KOPT-K1 (cell line): ENCODE measurements around the gene PODNL1.
"Not testable (repeated sequence)": the region's sequence is repeated elsewhere in the genome, so short reads cannot be mapped to it uniquely, and the experiment has no call there.

Experiments
- H3K27ac ChIP-seq: fragments of 200-600 bp; sonication (generic); 2 replicates; pipeline ENCODE4 v1.5.1; 2016; ENCODE audit warnings: antibody characterized with exemption, mild to moderate bottlenecking, low read depth, low read length; ENCODE audit not compliant: poor library complexity, severe bottlenecking
- H3K36me3 ChIP-seq: fragments of 200-600 bp; sonication (generic); 2 replicates; pipeline ENCODE4 v1.5.1; 2017; ENCODE audit warnings: antibody characterized with exemption, mild to moderate bottlenecking, low read length, moderate library complexity; ENCODE audit not compliant: insufficient read depth
- H3K9me3 ChIP-seq: fragments of 200-600 bp; sonication (generic); 2 replicates; pipeline ENCODE4 v1.5.1; 2017; ENCODE audit warnings: antibody characterized with exemption, low read length, mild to moderate bottlenecking; ENCODE audit not compliant: insufficient read depth, poor library complexity, severe bottlenecking

Gene PODNL1

DNA sequence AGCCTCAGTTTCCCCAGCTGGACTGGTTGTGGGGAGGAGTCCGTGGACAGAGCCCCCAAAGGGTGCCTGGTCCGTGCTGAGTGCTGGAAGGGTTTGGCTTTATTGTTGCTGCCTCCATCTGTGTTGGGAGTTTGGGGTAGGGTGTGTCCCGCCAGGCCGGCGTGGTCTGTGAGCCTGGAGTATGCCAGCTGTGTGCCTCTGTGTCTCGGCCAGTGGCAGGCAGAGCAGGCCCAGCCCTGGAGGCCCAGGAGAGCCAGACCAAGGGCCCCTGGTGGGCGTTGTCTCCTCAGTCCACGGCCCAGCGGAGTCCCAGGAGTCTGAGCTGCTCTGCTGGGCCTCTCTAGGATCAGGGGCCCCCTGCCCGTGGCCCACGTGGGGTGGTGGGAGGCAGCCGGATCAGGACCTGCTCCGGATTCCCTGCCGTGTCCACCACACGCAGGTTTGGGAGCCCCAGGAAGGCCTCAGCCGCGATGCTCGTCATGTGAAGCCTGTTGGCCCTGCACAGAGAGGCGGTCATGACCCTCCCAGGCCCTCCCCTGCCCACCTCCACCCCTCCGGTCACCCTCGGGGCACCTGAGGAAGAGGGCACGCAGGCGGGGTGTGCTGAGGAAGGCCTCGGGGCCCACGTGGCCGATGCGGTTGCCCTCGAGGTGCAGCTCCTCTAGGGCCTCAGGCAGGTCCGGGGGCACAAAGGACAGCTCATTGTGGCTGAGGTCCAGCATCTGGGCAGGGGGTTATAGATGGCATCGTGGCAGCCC is 6.6 kb downstream of the PODNL1 start:
- peaks cover 31% of the 10 kb centered on the region; the same call in 1 of the 2 replicates for H3K36me3 ChIP-seq
- no peaks in the 10 kb centered on the region for H3K9me3 ChIP-seq
- H3K27ac ChIP-seq = no peak overlapping the region

DNA sequence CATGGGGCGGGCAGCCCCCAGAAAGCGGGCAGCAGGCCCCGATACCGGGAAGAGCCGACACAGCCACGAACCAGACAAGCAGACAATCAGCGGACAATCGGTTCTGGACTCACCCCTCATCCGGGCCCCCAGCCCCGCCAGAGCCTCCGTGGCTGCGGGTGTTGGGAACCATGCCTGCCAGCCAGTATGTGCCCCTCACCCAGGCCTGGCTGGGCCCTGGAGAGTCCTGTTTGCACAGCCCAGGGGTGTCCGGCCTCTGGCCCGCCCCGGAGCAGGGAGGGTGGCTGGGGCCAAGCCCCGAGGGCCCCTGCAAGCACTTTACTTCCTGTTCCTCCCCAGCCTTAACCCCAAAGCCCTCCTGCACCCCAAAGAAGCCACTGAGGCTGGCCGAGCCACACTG is 7.8 kb downstream of the PODNL1 start:
- H3K9me3 ChIP-seq = no peaks in the 10 kb centered on the region
- H3K36me3 ChIP-seq = peaks cover 40% of the 10 kb centered on the region; the same call in 1 of the 2 replicates

DNA sequence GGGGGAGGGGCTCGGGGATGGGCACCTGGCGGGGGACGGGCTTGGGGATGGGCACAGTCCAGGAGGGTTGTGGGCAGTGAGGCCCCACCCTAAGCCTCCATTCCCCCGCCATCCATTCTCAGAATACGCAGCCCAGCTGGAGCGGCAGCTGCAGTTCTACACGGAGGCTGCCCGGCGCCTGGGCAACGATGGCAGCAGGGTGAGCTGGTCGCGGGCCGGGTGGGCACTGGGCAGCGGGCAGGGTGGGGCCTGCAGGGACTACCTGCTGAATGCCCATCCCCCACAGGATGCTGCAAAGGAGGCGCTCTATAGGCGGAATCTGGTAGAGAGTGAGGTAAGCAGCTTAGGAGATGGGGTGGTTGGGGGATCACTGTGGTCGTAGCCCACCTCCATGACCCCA is 8.3 kb downstream of the PODNL1 start:
- H3K9me3 ChIP-seq = no peaks in the 10 kb centered on the region
- peaks cover 45% of the 10 kb centered on the region; the same call in 1 of the 2 replicates for H3K36me3 ChIP-seq
- no peak overlapping the region for H3K27ac ChIP-seq

More for the DNA sequence above, 7.8 kb downstream of the PODNL1 start:
- no peak overlapping the region for H3K27ac ChIP-seq

- Histone ChIP-seq H3K36me3 (peaks cover 51% of the 10 kb centered on the region; the same call in 1 of the 2 replicates), H3K27ac (no peak overlapping the region)
Observed at GRCh38 chr19:13929340-13929739, 8.9 kb downstream of the PODNL1 start.

GRCh38 chr19:13926715-13927114 is 11.5 kb downstream of the PODNL1 start:
- no peak overlapping the region for H3K27ac ChIP-seq
- peaks cover 72% of the 10 kb centered on the region for H3K36me3 ChIP-seq
- no peaks in the 10 kb centered on the region for H3K9me3 ChIP-seq

More at GRCh38 chr19:13929340-13929739, 8.9 kb downstream of the PODNL1 start:
- H3K9me3 ChIP-seq = no peaks in the 10 kb centered on the region

GRCh38 chr19:13926010-13926409 is 12.2 kb downstream of the PODNL1 start:
- Histone ChIP-seq H3K27ac (no peak overlapping the region), H3K36me3 (peaks cover 78% of the 10 kb centered on the region), H3K9me3 (peaks cover 2% of the 10 kb centered on the region)

GRCh38 chr19:13923194-13923987 is 14.8 kb downstream of the PODNL1 start:
- Histone ChIP-seq H3K36me3 (peaks cover 92% of the 10 kb centered on the region), H3K27ac (no peak overlapping the region), H3K9me3 (peaks cover 7% of the 10 kb centered on the region)

DNA sequence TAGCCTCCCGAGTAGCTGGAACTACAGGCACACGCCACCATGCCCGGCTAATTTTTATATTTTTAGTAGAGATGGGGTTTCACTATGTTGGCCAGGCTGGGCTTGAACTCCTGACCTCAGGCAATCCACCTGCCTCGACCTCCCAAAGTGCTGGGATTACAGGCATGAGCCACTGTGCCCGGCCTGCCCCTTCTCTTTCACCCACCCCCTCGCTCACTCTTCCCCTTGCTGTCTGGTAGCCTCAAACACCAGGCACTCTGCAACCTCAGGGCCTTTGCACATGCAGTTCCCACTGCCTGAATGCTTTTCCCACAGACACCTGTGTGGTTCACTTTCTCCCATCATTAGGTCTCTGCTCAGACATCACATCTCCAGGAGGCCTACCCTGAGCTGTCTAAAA is 16.1 kb downstream of the PODNL1 start:
- H3K27ac ChIP-seq, H3K9me3 ChIP-seq: not testable (repeated sequence)
- H3K36me3 ChIP-seq = peaks cover 86% of the 10 kb centered on the region

GRCh38 chr19:13920940-13921747 is 17.1 kb downstream of the PODNL1 start:
- Histone ChIP-seq H3K9me3 (peaks cover 7% of the 10 kb centered on the region), H3K36me3 (peaks cover 84% of the 10 kb centered on the region), H3K27ac (no peak overlapping the region)

- H3K27ac ChIP-seq = no peak overlapping the region
- peaks cover 7% of the 10 kb centered on the region for H3K9me3 ChIP-seq
- H3K36me3 ChIP-seq = peaks cover 86% of the 10 kb centered on the region
Observed at GRCh38 chr19:13920524-13920923, 17.7 kb downstream of the PODNL1 start.

DNA sequence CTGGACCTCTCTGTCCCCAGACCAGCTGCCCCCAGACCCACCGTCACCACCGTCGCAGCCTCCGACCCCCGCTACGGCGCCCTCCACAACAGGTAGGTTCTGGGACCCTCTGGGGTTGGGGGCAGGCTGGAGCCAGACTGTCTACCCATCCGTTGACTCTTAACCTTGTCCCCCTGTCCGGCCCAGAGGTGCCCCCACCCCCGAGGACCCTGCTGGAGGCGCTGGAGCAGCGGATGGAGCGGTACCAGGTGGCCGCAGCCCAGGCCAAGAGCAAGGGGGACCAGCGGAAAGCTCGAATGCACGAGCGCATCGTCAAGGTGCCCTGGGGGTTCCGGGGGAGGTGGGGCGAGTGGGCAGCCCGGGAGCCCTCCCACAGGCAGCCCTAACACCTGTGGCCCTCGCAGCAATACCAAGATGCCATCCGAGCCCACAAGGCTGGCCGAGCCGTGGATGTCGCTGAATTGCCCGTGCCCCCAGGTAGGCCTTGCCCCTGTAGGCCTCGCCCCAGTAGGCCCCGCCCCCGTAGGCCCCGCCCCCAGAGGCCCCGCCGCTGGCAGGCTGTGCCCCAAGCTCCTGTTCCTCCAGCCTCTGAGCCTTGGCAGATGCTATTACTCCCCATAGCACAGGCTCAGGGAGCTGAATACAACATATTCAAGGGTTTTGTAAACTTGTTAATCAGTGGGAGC is 19.3 kb downstream of the PODNL1 start:
- peaks cover 84% of the 10 kb centered on the region for H3K36me3 ChIP-seq
- H3K9me3 ChIP-seq = peaks cover 7% of the 10 kb centered on the region
- no peak overlapping the region for H3K27ac ChIP-seq

DNA sequence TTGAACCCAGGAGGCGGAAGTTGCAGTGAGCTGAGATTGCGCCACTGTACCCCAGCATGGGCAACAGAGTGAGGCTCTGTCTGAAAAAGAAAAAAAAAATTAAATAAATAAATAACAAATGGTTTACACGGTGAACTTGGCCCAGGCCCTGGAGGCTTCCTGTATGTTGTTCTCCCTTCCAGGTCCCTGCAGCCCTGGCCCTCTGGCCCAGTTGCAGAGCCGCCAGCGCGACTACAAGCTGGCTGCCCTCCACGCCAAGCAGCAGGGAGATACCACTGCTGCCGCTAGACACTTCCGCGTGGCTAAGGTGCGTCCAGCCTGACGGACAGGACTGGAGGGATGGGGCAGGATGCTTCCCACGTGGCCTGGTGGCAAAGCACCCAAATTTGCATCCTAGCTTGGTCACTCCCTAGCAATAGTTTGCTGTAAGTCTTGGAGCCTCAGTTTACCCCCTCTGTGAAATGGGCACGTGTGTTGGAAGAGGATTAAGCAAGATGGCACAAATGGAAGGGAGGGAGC is 20.3 kb downstream of the PODNL1 start:
- Histone ChIP-seq H3K9me3 (peaks cover 7% of the 10 kb centered on the region), H3K36me3 (peaks cover 85% of the 10 kb centered on the region), H3K27ac (no peak overlapping the region)

DNA sequence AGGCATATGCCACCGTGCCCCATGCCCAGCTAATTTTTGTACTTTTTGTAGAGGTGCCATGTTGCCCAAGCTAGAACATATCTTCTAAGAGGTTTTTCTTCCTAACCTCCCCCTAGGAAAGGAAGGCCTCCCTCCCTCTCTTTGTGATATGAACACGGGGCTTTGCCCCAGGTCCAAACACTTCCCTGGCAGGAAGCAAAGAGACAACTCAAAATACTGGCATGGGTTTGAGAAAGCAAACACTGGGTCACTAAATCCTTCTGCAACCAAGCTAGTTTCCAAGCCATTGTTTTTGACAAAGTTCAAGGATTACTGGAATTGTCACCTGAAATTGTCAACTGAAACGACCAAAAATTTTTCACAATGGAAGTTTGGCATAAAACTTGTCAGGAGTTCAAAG is 23.4 kb downstream of the PODNL1 start:
- no peak overlapping the region for H3K27ac ChIP-seq
- H3K36me3 ChIP-seq = peaks cover 83% of the 10 kb centered on the region
- no peaks in the 10 kb centered on the region for H3K9me3 ChIP-seq

DNA sequence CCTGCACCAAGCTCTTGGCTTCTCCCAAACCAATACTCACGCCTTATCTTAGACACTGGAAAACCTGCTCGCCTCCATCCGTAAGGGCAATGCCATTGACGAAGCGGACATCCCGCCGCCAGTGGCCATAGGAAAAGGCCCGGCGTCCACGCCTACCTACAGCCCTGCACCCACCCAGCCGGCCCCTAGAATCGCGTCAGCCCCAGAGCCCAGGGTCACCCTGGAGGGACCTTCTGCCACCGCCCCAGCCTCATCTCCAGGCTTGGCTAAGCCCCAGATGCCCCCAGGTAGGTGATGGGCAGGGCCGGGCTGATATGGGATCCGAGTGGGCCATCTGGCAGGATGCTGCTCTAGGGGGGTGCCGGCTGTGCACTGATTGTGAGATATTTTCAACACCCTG is 24.9 kb downstream of the PODNL1 start:
- Histone ChIP-seq H3K27ac (no peak overlapping the region), H3K9me3 (no peaks in the 10 kb centered on the region), H3K36me3 (peaks cover 72% of the 10 kb centered on the region)
